HG03520 (cell line): Measurements from ENCODE around the gene SNAP23.
A peak's percentile ranks its signal among the peaks of the same experiment; 100 is the strongest.

Experiments used
- ATAC-seq: cut with Tn5 transposase; IDR thresholded peaks from one replicate; pipeline ENCODE4 v1.9.1; 2021; ENCODE audit warnings: mild to moderate bottlenecking, moderate library complexity; ENCODE audit not compliant: unreplicated experiment

SNAP23 gene

GRCh38 chr15:42494998-42495360 lies 455 bp upstream of the SNAP23 start:
- no peak for ATAC-seq

GRCh38 chr15:42498212-42499068 lies 3.0 kb downstream of the SNAP23 start:
- ATAC-seq: no peak

- ATAC-seq: no peak
Measured at GRCh38 chr15:42499858-42500609, 4.6 kb downstream of the SNAP23 start.

DNA sequence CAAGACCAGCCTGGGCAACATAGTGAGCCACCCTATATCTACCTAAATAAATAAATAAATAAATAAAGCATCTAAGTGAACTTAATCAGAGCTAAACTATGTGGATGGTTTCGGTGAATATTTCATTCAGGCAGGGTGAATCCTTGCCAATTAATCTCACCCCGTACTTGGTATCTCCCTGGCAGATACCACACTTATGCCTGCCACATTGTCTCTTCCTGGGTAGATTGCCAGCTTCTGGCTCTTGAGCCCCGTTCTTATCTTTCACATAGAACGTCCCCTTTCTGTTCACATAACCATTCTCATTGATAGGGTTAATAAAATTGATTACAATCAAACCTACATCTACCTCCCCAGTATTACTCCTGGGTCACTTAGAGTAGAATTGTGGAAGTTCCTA lies 7.0 kb downstream of the SNAP23 start:
- ATAC-seq: no peak

DNA sequence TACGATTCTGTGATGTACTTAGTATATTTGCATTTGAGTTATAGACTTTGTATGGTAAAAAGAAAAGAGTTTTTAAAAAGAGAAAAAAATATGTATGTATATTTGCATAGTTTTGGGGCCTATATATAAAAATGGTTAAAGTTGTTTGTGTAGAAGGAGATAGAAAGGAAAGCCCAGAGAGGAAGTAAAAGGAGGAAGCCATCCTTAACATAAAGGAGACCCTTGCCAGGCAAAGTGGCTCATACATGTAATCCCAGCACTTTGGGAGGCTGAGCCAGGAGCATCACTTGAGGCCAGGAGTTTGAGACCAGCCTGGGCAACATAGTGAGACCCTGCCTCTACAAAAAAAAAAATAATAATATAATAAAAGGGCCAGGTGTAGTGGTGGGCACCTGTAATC lies 8.4 kb downstream of the SNAP23 start:
- no peak for ATAC-seq

DNA sequence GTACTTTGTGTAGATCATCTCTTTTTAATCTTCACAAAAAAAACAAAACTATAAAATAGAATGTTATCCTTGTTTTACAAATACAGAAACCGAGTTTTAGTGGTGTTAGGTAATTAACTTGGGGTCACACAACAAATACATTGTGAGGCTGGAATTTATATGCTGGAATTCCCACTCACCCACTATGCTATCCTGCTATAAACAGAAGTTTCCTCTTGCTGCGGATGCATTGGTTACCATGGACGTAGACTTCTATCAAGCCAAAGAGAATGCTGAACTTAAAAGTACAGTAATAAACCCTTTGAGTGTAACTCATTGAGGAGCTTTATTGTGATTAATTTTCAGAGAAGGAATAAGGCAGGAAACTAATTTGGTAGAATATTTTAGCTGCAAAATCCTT lies 9.2 kb downstream of the SNAP23 start:
- no peak for ATAC-seq

DNA sequence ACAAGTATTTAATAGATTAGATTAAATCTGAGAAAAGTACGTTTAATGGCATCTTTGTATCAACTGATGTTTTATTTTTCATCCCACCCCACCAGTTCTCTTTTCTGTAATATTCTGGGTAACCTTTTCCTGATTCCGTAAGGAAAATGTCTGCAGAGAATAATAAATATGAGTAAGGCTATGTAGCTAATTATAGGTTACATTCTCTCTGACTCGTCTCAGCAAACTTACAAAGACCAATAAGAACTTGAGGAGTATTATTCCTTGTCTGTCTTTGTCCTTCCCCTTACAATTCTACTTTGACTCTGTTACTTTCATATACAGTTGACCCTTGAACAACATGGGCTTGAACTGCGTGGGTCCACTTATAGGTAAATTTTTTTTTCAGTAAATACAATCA lies 12.1 kb downstream of the SNAP23 start:
- ATAC-seq: no peak

- ATAC-seq: no peak
Measured at GRCh38 chr15:42508263-42508690, 12.8 kb downstream of the SNAP23 start.

GRCh38 chr15:42510258-42511006 lies 15.0 kb downstream of the SNAP23 start:
- no peak for ATAC-seq

DNA sequence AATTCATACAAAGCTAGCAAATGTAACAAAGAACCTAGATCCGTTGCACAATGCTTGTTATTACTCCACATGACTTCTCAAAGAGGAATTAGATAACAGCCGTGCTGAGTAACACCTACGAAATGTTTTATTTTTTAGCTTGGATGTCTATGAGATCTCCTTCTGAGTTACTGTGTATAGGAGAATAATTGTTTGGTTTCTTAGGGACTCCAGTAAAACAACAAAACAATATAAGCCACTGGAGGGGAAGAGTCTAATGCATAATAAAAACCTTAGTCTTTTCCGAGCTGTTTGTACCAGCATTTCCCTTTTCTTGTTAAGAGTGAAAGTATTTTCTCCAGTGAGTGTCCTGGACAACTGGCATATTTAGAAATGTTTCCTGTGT lies 15.6 kb downstream of the SNAP23 start:
- no peak for ATAC-seq

DNA sequence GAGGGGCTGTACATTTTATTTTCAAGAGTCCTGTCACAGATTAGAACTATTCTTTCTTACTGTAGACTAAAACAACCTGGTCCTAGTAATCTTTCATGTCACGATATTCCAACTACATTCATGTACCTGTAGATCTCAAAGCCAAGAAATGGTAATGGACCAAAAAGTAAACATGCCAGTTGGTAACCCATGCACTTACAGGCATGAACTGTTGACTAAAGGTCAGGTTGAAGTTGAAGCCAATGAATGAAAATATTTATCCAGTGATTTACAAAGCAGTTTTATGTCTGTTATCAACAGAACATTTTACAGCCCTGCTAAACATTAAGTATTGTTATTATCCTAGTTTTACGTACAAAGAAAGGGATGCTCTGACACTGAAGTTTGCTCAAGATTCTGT lies 27.9 kb downstream of the SNAP23 start:
- no peak for ATAC-seq

DNA sequence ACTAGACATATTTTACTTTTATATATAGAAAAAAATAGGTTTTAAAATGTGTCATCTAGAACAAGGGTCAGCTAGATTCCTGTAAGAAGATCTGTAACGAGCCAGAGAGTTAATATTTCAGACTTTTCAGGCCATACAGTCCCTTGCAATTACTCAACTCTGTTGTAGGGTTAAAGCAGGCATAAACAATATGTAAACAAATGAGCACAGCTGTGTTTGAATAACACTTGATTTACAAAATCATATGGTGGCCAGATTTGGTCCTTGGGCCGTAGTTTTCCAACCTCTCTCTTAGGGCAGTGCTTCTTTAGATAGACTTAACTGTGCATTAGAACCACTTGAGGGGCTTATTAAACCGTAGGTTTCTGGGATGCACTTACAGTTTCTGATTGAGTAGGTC lies 33.5 kb downstream of the SNAP23 start:
- ATAC-seq: no peak

DNA sequence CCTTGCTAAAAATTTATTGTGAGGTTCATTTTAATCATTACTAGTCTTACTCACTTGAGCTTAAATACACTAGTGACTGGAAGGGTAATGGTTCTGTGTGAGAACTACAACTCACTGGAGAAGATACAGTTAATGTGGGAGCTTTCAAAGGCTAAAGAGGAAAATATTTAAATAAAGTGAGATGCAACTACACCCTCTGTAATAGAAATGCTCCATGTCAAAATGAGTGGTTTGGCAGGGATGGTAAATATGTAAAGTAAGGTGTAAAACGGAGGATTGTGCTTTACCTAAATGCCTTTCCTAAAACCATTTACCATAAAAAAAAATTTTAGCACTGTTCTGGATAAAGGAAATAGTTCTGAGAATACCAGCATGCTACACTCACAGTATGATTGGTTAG lies 37.8 kb downstream of the SNAP23 start:
- ATAC-seq: no peak

DNA sequence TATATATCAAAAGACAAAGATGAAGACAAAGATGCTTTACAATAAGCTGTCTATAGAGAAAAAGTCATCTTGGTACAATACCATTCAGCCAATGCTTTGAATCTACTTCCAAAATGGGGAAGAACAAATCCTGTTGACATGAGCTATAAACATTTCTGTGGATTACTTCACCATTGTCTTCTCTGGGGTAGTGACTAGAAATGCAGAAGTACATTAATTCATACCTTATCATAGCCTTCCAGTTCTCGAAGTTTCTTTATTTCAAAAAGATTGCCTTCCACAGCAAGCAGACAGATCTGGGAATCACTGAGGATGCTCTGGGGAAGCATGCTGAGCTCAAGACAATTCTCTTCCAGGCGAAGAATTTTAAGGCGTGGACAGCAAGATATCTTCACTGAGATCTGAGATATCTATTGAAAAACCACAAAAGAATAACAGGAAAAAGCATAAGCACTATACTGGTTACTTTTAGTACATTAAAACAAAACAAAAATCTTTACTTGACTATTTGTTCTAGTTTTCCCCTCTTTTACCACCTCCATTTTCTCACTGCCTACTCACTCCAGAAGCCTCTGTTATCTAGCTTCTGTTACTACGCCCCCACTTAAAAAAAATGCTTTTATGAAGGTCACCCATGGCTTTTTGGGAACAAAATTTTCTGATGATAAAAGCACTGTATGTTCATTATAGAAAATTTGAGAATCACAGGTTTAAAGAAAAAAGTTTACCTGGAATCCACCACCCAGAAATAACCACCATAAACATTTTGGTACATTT lies 49.6 kb downstream of the SNAP23 start:
- ATAC-seq: no peak

DNA sequence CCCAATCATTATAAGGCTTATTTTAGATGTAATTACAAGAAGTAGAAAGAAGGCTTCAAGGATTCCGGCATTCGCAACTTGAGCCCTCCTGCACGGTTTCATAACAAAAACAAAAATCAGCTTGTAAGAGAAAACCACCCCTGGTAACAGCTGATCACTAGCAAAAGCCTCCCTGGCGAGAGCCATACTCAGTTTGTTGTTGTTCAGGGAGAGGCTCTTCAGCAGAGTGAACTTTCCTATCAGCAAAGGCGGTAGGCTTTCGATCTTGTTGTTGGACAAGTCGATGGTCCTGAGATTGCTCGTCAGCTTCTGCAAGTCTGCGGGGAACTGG lies 52.4 kb downstream of the SNAP23 start:
- ATAC-seq: peak; percentile 3

DNA sequence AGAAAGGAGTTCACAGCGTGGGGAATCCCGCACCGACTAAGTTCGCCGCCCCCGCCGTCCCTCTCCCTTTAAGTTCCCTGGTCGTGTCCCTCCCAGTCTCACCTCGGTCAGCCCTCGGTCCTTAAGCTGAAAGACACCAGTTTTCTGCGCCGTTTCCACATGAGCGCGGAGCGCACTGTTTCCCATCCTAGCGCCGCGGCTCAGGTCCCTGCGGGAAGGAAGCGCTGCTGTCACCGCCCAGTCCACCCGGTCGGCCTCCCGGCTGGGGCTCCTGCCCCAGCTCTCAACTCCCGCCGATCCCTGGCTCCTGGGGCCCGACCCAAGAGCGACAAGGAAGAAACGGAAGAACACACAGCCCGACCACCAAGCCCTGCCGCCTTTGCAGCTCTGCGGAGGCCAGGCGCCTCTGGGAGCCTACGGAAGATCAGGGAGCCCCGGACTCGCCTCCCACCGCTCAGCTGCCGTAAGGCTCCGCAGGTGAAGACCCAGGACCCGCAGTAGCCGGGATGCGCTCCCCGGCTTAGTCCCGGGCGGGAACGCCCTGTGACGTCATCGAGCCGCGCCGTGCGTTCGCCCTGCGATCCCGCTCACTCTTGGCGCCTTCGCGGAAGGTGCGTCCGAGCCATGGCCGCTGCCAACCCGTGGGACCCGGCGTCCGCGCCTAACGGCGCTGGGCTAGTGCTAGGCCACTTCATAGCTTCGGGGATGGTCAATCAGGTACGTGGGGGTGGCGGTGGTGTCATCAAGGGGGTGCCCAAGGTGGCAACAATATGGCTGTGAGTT lies 53.0 kb downstream of the SNAP23 start, which contains the start of the genes HAUS2 and LRRC57:
HAUS2 (plus strand) TSS at position 590 of the 783 bp plus-strand sequence; CDS start at position 625, 35 bp downstream.
LRRC57 (minus strand) TSS at position 545 of the 783 bp plus-strand sequence; CDS start at position 186, 359 bp downstream.
- ATAC-seq: peak; percentile 71

- ATAC-seq: no peak
Measured at GRCh38 chr15:42549032-42549491, 53.6 kb downstream of the SNAP23 start.

- ATAC-seq: no peak
Measured at GRCh38 chr15:42549741-42550392, 54.4 kb downstream of the SNAP23 start.

GRCh38 chr15:42553554-42553953 lies 58.1 kb downstream of the SNAP23 start:
- ATAC-seq: no peak
